ENCODE data around the gene AMBP. TPM values are rescaled to one million over a fixed set of nuclear protein-coding genes. Genes with fewer than 3 reads are reported as not detected.

Gene AMBP
- total and polyA plus RNA-seq, 2 donors from 2014 or later, result 5.3 to 43.5 TPM

DNA sequence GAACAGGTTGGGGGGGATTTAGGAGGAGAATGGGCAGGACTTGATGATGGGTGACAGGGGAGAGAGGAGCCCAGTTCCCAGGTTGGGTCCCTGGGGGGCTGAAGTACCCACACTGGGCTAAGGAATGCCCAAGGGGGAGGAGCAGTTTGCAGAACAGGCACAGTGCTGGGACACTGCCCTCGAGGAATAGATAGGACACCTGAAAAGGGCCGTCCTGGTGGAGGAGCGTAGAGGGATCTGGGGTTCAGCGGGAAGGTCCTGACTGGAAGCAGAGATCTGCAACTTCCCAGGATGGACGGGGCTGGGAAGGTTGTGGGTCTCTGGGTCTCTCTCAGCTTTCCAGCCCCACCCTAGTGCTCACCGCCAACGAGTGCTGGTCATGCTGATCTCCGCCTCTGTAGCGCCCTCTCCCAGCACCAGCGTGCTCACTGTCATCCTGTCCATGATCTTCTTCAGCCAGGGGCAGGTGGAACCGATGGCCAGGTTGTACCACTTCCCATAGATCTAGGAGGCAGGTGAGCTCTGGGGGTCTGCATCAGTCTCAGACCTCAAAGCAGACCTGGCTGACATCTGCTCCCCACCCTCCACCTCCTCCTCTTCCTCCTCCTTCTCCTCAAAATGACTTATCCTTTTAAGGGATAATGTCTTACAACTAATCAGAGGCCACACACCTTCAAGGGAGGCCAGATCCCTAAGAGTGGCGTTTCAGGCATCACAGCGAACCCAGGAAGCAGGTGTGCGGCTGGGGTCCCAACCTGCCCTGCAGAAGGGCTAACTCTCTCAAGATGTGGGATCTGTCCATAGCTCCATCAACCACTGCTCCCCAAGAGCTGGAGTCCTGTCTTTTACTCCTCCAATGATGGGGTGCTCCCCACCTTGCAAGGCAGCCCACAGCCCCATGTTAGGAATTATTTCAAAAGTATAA, 1.6 kb downstream of the AMBP start:
- H3K27me3 ChIP-seq (ENCODE audit: control insufficient read depth, insufficient read depth, low read length), result no peaks in the 10 kb centered on the region
- FAIRE-seq, result no peak
- intact Hi-C loops (cut with DNase I), result no loop called here
- no peak overlapping the region for H3K9ac ChIP-seq (ENCODE audit: low read length in 3 of 3)
- H3K4me1 ChIP-seq (ENCODE audit: control insufficient read depth in 2 of 3, insufficient read depth in 2 of 3, low read depth in 1 of 3, low read length in 3 of 3), result peaks cover 0 to 22% (median 16%) of the 10 kb centered on the region in 3 donors
- DNase-seq, result no peak
- H3K9me3 ChIP-seq (ENCODE audit: control insufficient read depth in 2 of 3, insufficient read depth in 1 of 3, low read length in 3 of 3), result no peaks in the 10 kb centered on the region
- TF ChIP-seq, protein P1, sequence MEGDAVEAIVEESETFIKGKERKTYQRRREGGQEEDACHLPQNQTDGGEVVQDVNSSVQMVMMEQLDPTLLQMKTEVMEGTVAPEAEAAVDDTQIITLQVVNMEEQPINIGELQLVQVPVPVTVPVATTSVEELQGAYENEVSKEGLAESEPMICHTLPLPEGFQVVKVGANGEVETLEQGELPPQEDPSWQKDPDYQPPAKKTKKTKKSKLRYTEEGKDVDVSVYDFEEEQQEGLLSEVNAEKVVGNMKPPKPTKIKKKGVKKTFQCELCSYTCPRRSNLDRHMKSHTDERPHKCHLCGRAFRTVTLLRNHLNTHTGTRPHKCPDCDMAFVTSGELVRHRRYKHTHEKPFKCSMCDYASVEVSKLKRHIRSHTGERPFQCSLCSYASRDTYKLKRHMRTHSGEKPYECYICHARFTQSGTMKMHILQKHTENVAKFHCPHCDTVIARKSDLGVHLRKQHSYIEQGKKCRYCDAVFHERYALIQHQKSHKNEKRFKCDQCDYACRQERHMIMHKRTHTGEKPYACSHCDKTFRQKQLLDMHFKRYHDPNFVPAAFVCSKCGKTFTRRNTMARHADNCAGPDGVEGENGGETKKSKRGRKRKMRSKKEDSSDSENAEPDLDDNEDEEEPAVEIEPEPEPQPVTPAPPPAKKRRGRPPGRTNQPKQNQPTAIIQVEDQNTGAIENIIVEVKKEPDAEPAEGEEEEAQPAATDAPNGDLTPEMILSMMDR (IDR thresholded peaks at IDR 0.05; ENCODE audit: borderline replicate concordance, extremely low read depth, insufficient read depth), result no peak
- H3K27ac ChIP-seq (ENCODE audit: low read depth in 2 of 2, low read length in 2 of 2), result no peak overlapping the region
- H3K4me3 ChIP-seq (ENCODE audit: low read length in 3 of 3), result no peak overlapping the region
- no peaks in the 10 kb centered on the region for H3K36me3 ChIP-seq (ENCODE audit: control insufficient read depth in 2 of 3, insufficient read depth in 3 of 3, low read length in 3 of 3)

DNA sequence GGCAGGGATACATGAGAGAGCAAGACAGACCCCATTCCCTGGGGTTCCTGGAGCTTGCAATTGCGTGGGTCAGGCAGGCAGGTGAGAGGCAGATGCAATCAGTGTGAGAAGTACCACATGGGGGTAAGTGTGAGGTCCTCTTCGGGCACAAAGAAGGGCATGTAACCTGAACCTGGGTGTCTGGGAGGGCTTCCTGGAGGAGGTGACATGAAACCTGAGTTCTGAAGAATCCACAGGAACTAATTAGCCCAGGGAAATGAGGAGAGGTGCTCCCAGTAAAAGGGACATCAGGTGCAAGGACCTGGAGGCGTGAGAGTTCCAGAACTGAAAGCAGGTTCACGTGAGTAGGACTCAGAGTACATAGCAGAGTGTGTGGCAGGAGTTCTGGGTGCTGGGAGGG, 2.5 kb downstream of the AMBP start:
- no peak for FAIRE-seq
- TF ChIP-seq, protein P1 (IDR thresholded peaks at IDR 0.05; ENCODE audit: borderline replicate concordance, extremely low read depth, insufficient read depth), result no peak
- Histone ChIP-seq H3K4me3 (ENCODE audit: low read length in 3 of 3) (no peak overlapping the region), H3K4me1 (ENCODE audit: control insufficient read depth in 2 of 3, insufficient read depth in 2 of 3, low read depth in 1 of 3, low read length in 3 of 3) (peaks cover 0 to 17% (median 12%) of the 10 kb centered on the region in 3 donors), H3K27ac (ENCODE audit: low read depth in 2 of 2, low read length in 2 of 2) (no peak overlapping the region), H3K9ac (ENCODE audit: low read length in 3 of 3) (no peak overlapping the region), H3K9me3 (ENCODE audit: control insufficient read depth in 2 of 3, insufficient read depth in 1 of 3, low read length in 3 of 3) (no peaks in the 10 kb centered on the region), H3K36me3 (ENCODE audit: control insufficient read depth in 2 of 3, insufficient read depth in 3 of 3, low read length in 3 of 3) (no peaks in the 10 kb centered on the region), H3K27me3 (ENCODE audit: control insufficient read depth, insufficient read depth, low read length) (no peaks in the 10 kb centered on the region)
- DNase-seq, result no peak
- intact Hi-C loops (cut with DNase I), result no loop called here

DNA sequence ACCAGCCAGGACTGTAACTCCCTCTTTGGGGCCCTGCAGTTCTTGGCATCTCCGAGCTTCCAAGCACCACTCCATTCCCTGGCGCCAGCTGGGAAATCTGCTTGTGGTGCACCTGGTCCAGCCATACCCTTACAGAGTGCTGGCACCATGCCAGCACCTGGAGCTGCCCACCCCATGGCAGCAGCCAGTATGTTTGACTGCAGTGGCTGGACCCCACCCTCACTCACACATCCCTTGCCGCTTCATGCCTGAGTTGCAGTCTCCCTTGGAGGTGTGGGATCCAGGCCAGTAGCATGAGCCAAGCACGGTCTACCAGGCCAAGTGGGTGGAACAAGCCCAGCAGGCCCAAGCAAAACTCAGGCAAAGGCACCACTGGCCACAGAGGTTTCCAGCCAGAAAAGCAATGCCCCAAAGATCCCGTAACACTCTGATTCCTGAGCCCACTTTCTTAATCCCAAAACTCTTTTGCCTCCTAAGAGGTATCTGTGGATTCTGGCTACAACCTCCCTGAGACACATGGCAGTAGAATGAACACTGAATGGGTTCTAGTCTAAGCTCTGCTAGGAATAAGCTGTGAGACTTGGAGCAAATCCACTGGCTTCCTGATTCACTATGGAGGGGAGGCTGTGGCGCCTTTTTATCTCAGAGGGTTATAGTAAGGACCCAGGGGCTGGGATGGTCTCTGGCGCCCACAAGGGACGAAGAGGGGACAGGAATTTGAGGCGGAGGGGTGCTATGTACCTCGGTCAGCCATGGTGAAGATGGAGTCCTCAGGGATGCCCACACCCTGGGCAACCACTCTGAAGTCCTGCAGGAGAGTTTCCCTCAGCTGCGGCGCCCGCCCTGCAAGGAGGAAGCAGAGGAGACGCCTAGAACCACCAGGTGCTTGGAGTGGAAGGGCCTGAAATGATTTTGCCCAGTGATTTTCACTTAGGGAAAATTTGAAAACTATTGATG, 5.6 kb downstream of the AMBP start:
- Histone ChIP-seq H3K27ac (ENCODE audit: low read depth in 2 of 2, low read length in 2 of 2) (peak overlapping the region in 1 of 2 donors; percentile 4), H3K27me3 (ENCODE audit: control insufficient read depth, insufficient read depth, low read length) (no peaks in the 10 kb centered on the region), H3K36me3 (ENCODE audit: control insufficient read depth in 2 of 3, insufficient read depth in 3 of 3, low read length in 3 of 3) (no peaks in the 10 kb centered on the region), H3K4me1 (ENCODE audit: control insufficient read depth in 2 of 3, insufficient read depth in 2 of 3, low read depth in 1 of 3, low read length in 3 of 3) (peaks cover 0 to 4% (median 4%) of the 10 kb centered on the region in 3 donors), H3K9ac (ENCODE audit: low read length in 3 of 3) (no peak overlapping the region), H3K9me3 (ENCODE audit: control insufficient read depth in 2 of 3, insufficient read depth in 1 of 3, low read length in 3 of 3) (no peaks in the 10 kb centered on the region), H3K4me3 (ENCODE audit: low read length in 3 of 3) (no peak overlapping the region)
- intact Hi-C loops (cut with DNase I), result no loop called here
- DNase-seq (peak in 2 of 5 donors; percentile 25), FAIRE-seq (no peak)
- TF ChIP-seq, protein P1 (IDR thresholded peaks at IDR 0.05; ENCODE audit: borderline replicate concordance, extremely low read depth, insufficient read depth), result no peak

All from kidney (tissue), 14 donors.